GM06990 (cell line): ENCODE results near the gene SLC7A9.
"Not testable (repeated sequence)": the region's sequence is repeated elsewhere in the genome, so short reads cannot be mapped to it uniquely, and the experiment has no call there.

Experiments used
- DNase-seq: peaks from one replicate; pipeline ENCODE4 v3.0.0-alpha.2; 2011; ENCODE audit not compliant: insufficient read length; ENCODE audit errors: extremely low read depth
- H3K27me3 ChIP-seq: replicated peaks from 2 replicates; pipeline ENCODE4 v1.6.0; 2011; ENCODE audit warnings: low read length; ENCODE audit not compliant: control insufficient read depth, insufficient read depth
- H3K36me3 ChIP-seq: 2 replicates; pipeline ENCODE4 v1.5.1; 2011; ENCODE audit warnings: low read length; ENCODE audit not compliant: control insufficient read depth, insufficient read depth
- H3K4me3 ChIP-seq: replicated peaks from 2 replicates; pipeline ENCODE4 v1.5.1; 2011; ENCODE audit warnings: low read depth, mild to moderate bottlenecking, control low read depth, low read length
- TF ChIP-seq, protein P1 (sequence below): IDR thresholded peaks from 2 replicates; pipeline ENCODE4 v1.5.1; 2011; ENCODE audit warnings: low read length, control low read depth, mild to moderate bottlenecking, inconsistent platforms; ENCODE audit not compliant: insufficient read depth, poor library complexity, severe bottlenecking

Gene SLC7A9

DNA sequence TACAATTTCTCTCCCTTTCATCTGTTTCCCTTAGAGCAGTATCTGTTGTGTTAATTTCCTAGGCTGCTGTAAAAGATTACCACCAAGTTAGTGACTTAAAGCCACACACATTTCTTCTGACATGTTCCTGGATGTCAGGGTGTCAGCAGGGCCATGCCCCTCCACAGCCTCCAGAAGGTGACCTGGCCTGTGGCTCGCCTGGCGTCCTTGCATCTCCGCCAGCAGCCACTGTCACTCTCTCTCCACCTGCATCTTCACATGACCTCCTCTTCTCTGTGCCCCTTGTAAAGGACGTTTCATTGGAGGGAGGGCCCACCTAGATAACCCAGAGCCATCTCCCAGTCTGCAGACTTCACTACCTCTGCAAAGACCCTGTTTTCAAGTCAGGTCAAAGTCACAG is 61.3 kb downstream of the SLC7A9 start:
- no peaks in the 10 kb centered on the region for H3K27me3 ChIP-seq
- no peak overlapping the region for H3K4me3 ChIP-seq
- H3K36me3 ChIP-seq: no peaks in the 10 kb centered on the region
- DNase-seq: no peak
- TF ChIP-seq, protein P1, sequence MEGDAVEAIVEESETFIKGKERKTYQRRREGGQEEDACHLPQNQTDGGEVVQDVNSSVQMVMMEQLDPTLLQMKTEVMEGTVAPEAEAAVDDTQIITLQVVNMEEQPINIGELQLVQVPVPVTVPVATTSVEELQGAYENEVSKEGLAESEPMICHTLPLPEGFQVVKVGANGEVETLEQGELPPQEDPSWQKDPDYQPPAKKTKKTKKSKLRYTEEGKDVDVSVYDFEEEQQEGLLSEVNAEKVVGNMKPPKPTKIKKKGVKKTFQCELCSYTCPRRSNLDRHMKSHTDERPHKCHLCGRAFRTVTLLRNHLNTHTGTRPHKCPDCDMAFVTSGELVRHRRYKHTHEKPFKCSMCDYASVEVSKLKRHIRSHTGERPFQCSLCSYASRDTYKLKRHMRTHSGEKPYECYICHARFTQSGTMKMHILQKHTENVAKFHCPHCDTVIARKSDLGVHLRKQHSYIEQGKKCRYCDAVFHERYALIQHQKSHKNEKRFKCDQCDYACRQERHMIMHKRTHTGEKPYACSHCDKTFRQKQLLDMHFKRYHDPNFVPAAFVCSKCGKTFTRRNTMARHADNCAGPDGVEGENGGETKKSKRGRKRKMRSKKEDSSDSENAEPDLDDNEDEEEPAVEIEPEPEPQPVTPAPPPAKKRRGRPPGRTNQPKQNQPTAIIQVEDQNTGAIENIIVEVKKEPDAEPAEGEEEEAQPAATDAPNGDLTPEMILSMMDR: no peak

DNA sequence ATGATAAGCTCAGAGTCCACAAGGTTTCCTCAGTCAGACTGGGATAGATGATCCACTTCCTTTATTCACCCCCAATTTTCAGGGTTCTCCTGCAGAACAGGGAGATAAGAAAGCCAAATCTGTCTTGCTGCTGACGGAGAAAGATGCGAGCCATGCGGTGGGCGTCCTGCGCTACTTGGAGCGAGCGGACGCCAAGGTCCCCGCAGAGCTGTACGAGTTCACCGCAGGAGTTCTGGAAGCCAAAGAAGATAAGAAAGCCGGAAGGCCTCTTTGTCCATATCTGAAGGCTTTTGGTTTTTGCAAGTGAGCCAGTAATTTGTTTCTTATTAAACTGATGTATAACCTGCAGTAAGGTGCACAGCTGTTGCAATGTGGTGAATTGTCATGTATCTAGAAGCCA is 66.7 kb downstream of the SLC7A9 start:
- H3K4me3 ChIP-seq: no peak overlapping the region
- no peaks in the 10 kb centered on the region for H3K27me3 ChIP-seq
- TF ChIP-seq, protein P1: no peak
- DNase-seq: no peak
- H3K36me3 ChIP-seq: no peaks in the 10 kb centered on the region

DNA sequence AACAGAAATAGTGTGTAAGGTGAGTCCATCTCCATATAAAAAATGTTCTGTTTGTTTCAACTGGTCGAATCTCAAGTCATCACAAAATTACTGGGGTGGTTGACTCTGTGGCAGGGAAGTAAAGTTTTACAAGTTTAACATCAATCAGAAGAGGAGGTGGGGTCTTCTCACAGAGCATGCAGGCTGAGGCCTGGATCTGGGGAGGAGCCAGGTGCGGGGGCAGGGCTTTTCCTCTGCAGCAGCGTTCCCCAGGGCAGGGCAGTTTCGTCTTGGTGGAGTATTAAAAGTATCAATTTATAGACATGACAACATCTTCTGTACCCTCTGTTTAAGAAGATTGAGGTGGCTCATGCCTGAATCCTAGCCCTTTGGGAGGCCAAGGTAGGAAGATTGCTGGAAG is 68.8 kb downstream of the SLC7A9 start:
- TF ChIP-seq, protein P1: no peak
- H3K27me3 ChIP-seq: no peaks in the 10 kb centered on the region
- H3K4me3 ChIP-seq: no peak overlapping the region
- no peaks in the 10 kb centered on the region for H3K36me3 ChIP-seq
- DNase-seq: no peak

DNA sequence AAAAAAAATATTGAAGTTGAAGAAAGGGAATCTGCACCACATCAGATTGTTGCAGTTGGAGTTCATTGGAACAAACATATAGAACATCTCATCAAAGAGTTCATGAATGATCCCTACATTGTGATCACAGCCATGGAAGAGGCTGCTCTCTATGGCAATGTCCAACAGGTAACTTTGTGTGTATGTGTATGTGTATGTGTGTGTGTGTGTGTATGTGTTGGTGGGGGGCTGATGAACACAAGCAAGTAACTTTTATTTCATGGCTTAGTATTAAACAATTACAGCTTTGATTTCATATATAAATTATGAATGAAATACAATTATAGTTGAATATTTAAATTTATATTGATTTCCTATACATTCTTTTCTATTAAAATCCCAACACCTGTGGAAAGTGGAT is 69.4 kb downstream of the SLC7A9 start:
- Histone ChIP-seq H3K4me3 (no peak overlapping the region), H3K27me3 (no peaks in the 10 kb centered on the region), H3K36me3 (no peaks in the 10 kb centered on the region)
- DNase-seq: no peak
- TF ChIP-seq, protein P1: no peak

DNA sequence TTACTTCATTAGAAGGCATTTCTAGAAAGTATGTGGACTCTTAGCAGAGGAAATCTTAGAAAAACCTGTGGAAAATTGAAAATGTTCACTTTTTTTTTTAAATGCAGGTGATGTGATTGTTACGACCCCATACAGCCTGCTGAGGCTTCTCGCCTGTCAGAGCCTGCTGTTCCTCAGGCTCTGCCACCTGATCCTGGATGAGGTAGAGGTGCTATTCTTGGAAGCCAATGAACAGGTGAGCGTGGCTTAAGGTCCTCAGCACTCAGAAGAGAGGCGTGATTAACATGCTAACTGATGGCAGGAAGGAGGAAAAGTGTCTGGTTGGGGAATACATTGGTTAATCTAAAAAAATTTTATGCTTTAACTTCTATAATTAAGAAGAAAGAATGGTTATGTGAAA is 71.4 kb downstream of the SLC7A9 start:
- no peak overlapping the region for H3K4me3 ChIP-seq
- H3K36me3 ChIP-seq: no peaks in the 10 kb centered on the region
- TF ChIP-seq, protein P1: no peak
- H3K27me3 ChIP-seq: no peaks in the 10 kb centered on the region
- no peak for DNase-seq

DNA sequence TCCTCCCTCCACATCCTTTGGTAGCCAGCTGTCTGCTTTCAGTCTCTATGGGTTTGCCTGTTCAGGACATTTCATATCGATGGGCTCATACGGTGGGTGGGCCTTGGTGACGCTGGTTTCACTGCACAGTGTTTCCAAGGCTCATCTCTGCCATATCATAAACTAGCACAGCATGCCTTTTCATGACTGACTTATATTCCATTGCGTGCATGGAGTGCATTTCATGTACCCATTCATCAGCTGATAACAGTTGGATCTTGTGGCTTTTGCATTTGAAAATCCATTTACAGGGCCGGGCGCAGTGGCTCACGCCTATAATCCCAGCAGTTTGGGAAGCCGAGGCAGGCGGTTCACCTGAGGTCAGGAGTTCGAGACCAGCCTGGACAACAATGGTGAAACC is 80.1 kb downstream of the SLC7A9 start:
- Histone ChIP-seq H3K36me3 (no peaks in the 10 kb centered on the region), H3K27me3 (no peaks in the 10 kb centered on the region; the same call in 1 of the 2 replicates), H3K4me3 (no peak overlapping the region)
- TF ChIP-seq, protein P1: no peak
- DNase-seq: no peak

DNA sequence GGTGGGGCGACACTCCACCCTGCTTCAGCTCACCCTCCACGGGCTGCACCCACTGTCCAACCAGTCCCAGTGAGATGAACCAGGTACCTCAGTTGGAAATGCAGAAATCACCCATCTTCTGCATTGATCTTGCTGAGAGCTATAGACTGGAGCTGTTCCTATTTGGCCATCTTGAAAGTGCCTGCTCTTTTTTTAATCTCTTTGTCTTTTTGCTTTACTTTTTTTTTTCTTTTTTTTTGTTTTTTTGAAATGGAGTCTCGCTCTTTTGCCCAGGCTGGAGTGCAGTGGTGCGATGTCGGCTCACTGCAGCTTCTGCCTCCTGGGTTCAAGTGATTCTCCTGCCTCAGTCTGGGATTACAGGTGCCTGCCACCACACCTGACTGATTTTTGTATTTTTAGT is 81.7 kb downstream of the SLC7A9 start:
- DNase-seq, H3K36me3 ChIP-seq, H3K27me3 ChIP-seq, H3K4me3 ChIP-seq: not testable (repeated sequence)

DNA sequence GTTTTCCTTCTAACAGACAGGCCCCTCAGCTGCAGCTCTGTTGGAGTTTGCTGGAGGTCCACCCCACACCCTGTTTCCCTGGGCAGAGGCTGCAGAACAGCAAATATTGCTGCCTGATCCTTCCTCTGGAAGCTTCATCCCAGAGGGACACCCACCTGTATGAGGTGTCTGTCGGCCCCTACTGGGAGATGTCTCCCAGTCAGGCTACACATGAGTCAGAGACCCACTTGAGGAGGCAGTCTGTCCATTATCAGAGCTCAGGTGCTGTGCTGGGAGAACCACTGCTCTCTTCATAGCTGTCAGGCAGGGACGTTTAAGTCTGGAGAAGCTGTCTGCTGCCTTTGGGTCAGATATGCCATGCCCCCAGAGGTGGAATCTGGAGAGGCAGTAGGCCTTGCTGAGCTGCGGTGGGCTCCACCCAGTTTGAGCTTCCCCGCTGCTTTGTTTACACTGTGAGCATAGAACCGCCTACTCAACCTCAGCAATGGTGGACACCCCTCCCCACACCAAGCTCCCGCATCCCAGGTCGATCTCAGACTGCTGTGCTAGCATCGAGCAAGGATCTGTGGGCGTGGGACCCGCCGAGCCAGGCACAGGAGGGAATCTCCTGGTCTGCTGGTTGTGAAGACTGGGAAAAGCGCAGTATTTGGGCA is 82.3 kb downstream of the SLC7A9 start:
- not testable (repeated sequence) for H3K36me3 ChIP-seq, H3K4me3 ChIP-seq, H3K27me3 ChIP-seq, DNase-seq

DNA sequence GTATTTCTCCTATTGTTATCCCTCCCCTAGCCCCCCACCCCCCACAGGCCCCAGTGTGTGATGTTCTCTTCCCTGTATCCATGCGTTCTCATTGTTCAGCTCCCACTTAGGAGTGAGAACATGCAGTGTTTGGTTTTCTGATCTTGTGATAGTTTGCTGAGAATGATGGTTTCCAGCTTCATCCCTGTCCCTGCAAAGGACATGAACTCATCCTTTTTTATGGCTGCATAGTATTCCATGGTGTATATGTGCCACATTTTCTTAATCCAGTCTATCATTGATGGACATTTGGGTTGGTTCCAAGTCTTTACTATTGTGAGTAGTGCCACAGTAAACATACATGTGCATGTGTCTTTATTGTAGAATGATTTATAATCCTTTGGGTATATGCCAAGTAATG is 87.5 kb downstream of the SLC7A9 start:
- H3K4me3 ChIP-seq, DNase-seq, H3K36me3 ChIP-seq, H3K27me3 ChIP-seq: not testable (repeated sequence)
